ENCODE data around the gene TRIO. TPM values are rescaled to one million over a fixed set of nuclear protein-coding genes. Genes with fewer than 3 reads are reported as not detected.
A peak's percentile ranks its signal among the peaks of the same experiment; 100 is the strongest.

Gene TRIO
- total RNA-seq, 1 donor from 2014 or later: 223 TPM

- Mint-ChIP-seq H3K4me1 (peaks cover 21% of the 10 kb centered on the region), H3K27me3 (no peaks in the 10 kb centered on the region), H3K36me3 (ENCODE audit: low read depth) (no peaks in the 10 kb centered on the region), H3K27ac (no peak overlapping the region), H3K4me3 (no peak overlapping the region), H3K9me3 (peaks cover 8% of the 10 kb centered on the region)
- POLR2A ChIA-PET: no interaction called here
- ATAC-seq (ENCODE audit: low read depth) (no peak), DNase-seq (no peak)
- intact Hi-C loops (cut with micrococcal nuclease): no loop called here
- TF ChIP-seq CTCF (IDR thresholded peaks at IDR 0.05): no peak
- CTCF ChIA-PET: no interaction called here
Measured at GRCh38 chr5:14102666-14103065, 40.5 kb upstream of the TRIO start.

- peak overlapping the region; percentile 9 for H3K4me3 Mint-ChIP-seq
- DNase-seq: no peak
- peaks cover 40% of the 10 kb centered on the region for H3K4me1 Mint-ChIP-seq
- ChIA-PET CTCF (interaction anchor here (0.8 to 1.3 kb wide), 2 partner anchors 164 to 166 kb away, joined by 4 to 8 read pairs; no protein-coding TSS in a partner anchor), POLR2A (interaction anchor here (1.1 kb wide), 1 partner anchor 106 kb away, joined by 3 read pairs; no protein-coding TSS in a partner anchor)
- intact Hi-C loops (cut with micrococcal nuclease): loop anchor here (5.0 kb wide), 2 partner anchors 236 to 551 kb away; no protein-coding TSS in a partner anchor
- ATAC-seq (ENCODE audit: low read depth): no peak
- H3K36me3 Mint-ChIP-seq (ENCODE audit: low read depth): no peaks in the 10 kb centered on the region
- H3K9me3 Mint-ChIP-seq: peaks cover 8% of the 10 kb centered on the region
- TF ChIP-seq CTCF (IDR thresholded peaks at IDR 0.05): no peak
- H3K27ac Mint-ChIP-seq: no peak overlapping the region
- H3K27me3 Mint-ChIP-seq: peaks cover 1% of the 10 kb centered on the region
Measured at GRCh38 chr5:14105718-14106410, 37.3 kb upstream of the TRIO start.

- POLR2A ChIA-PET: no interaction called here
- Mint-ChIP-seq H3K9me3 (peaks cover 7% of the 10 kb centered on the region), H3K27ac (peak overlapping the region; percentile 2), H3K27me3 (peaks cover 1% of the 10 kb centered on the region), H3K4me3 (no peak overlapping the region), H3K36me3 (ENCODE audit: low read depth) (no peaks in the 10 kb centered on the region), H3K4me1 (peaks cover 40% of the 10 kb centered on the region)
- intact Hi-C loops (cut with micrococcal nuclease): loop anchor here (5.0 kb wide), 2 partner anchors 235 to 550 kb away; no protein-coding TSS in a partner anchor
- ATAC-seq (ENCODE audit: low read depth) (no peak), DNase-seq (no peak)
- TF ChIP-seq CTCF (IDR thresholded peaks at IDR 0.05): no peak
- CTCF ChIA-PET: interaction anchor here (1.1 to 3.9 kb wide), 14 partner anchors 12 to 541 kb away, joined by 3 to 70 read pairs (median 5); partner anchors contain the start of gene TRIO
Measured at GRCh38 chr5:14107536-14107935, 35.6 kb upstream of the TRIO start.

- Mint-ChIP-seq H3K27ac (peak overlapping the region; percentile 80), H3K9me3 (no peaks in the 10 kb centered on the region), H3K4me1 (peaks cover 40% of the 10 kb centered on the region), H3K36me3 (ENCODE audit: low read depth) (no peaks in the 10 kb centered on the region), H3K27me3 (peaks cover 1% of the 10 kb centered on the region), H3K4me3 (peak overlapping the region; percentile 76)
- DNase-seq: no peak
- ATAC-seq (ENCODE audit: low read depth): peak; percentile 85
- TF ChIP-seq CTCF (IDR thresholded peaks at IDR 0.05): no peak
- CTCF ChIA-PET: interaction anchor here (1.0 to 3.9 kb wide), 19 partner anchors 12 to 540 kb away, joined by 3 to 70 read pairs (median 4); partner anchors contain the start of gene TRIO
- intact Hi-C loops (cut with micrococcal nuclease): loop anchor here (1.0 to 5.0 kb wide), 8 partner anchors 34 to 549 kb away; no protein-coding TSS in a partner anchor
- POLR2A ChIA-PET: interaction anchor here (0.5 kb wide), 1 partner anchor 135 kb away, joined by 5 read pairs; no protein-coding TSS in a partner anchor
Measured at GRCh38 chr5:14108170-14108996, 34.8 kb upstream of the TRIO start.
